HL-60 (cell line): Measurements from ENCODE around the gene FLNB.

Experiments
- DNase-seq, 2 experiments: peaks; one replicate each; pipeline ENCODE4 v3.0.0-alpha.2; 2010 to 2020; ENCODE audit warnings: low read depth in 1 of 2, low spot score in 1 of 2
- H3K27ac ChIP-seq: fragments of 250-450 bp; sonication (Bioruptor Pico); replicated peaks from 2 replicates; pipeline ENCODE4 v1.5.1; 2020; ENCODE audit warnings: mild to moderate bottlenecking, moderate library complexity
- H3K27me3 ChIP-seq: fragments of 250-450 bp; sonication (Bioruptor Pico); 2 replicates; pipeline ENCODE4 v1.5.1; 2021; ENCODE audit warnings: mild to moderate bottlenecking, moderate library complexity; ENCODE audit not compliant: insufficient read depth, poor library complexity, severe bottlenecking
- H3K4me3 ChIP-seq: replicated peaks from 2 replicates; pipeline ENCODE4 v1.5.1; 2011; ENCODE audit warnings: mild to moderate bottlenecking, control low read depth, low read length; ENCODE audit not compliant: insufficient read depth
- GABPA ChIP-seq: IDR thresholded peaks from 2 replicates; pipeline ENCODE4 v1.6.1; 2012; ENCODE audit warnings: low read depth
- POLR2AphosphoS5 ChIP-seq: IDR thresholded peaks from 2 replicates; pipeline ENCODE4 v1.6.1; 2012; ENCODE audit warnings: low read depth
- SPI1 ChIP-seq: IDR thresholded peaks from 2 replicates; pipeline ENCODE4 v1.6.1; 2012; ENCODE audit warnings: low read depth, mild to moderate bottlenecking, borderline replicate concordance
- TF ChIP-seq, protein P1 (sequence below): IDR thresholded peaks from 2 replicates; pipeline ENCODE4 v1.6.1; 2012; ENCODE audit warnings: low read depth; ENCODE audit not compliant: insufficient replicate concordance
- TF ChIP-seq, protein P2 (sequence below): IDR thresholded peaks from one replicate; pipeline ENCODE4 v1.5.1; 2011; ENCODE audit warnings: low read length, control low read depth, inconsistent platforms; ENCODE audit not compliant: insufficient read depth

FLNB gene

DNA sequence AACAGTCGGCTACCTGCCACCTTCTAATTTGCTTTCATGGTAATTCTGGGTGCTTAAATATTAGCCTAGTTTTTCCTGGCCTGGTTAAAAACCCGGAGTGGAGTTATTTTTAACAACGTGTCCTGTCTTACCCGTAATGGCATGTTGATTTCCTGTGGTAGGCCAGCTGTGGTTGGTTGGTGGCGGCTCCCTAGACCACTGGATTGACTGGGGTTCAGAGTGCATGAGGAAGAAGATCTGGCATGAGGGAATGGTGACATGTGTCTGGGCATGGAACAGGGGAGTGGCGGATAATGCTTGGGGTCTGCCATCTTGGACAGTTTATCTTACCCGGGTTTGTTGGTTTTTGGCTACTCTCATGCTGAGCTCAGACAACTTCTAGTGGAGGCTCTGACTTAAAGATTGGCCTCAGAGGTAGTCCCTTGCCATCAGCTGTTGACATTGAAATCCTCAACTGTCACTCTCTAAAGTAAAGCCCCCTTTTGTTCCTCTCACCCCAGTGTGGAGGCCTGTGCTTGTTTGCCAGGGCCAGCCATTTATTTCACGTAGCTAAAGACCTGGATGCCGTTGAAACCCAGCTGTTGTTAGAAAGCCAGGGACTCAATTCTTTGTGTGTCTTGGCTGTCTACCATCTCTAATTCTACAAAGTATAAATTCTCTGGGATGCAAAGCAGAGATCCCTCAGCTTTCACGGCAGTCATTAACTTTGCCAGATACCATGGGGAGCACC, 121.0 kb downstream of the FLNB start:
- DNase-seq, result no peak
- TF ChIP-seq, protein P1, sequence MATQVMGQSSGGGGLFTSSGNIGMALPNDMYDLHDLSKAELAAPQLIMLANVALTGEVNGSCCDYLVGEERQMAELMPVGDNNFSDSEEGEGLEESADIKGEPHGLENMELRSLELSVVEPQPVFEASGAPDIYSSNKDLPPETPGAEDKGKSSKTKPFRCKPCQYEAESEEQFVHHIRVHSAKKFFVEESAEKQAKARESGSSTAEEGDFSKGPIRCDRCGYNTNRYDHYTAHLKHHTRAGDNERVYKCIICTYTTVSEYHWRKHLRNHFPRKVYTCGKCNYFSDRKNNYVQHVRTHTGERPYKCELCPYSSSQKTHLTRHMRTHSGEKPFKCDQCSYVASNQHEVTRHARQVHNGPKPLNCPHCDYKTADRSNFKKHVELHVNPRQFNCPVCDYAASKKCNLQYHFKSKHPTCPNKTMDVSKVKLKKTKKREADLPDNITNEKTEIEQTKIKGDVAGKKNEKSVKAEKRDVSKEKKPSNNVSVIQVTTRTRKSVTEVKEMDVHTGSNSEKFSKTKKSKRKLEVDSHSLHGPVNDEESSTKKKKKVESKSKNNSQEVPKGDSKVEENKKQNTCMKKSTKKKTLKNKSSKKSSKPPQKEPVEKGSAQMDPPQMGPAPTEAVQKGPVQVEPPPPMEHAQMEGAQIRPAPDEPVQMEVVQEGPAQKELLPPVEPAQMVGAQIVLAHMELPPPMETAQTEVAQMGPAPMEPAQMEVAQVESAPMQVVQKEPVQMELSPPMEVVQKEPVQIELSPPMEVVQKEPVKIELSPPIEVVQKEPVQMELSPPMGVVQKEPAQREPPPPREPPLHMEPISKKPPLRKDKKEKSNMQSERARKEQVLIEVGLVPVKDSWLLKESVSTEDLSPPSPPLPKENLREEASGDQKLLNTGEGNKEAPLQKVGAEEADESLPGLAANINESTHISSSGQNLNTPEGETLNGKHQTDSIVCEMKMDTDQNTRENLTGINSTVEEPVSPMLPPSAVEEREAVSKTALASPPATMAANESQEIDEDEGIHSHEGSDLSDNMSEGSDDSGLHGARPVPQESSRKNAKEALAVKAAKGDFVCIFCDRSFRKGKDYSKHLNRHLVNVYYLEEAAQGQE, result no peak
- TF ChIP-seq, protein P2, sequence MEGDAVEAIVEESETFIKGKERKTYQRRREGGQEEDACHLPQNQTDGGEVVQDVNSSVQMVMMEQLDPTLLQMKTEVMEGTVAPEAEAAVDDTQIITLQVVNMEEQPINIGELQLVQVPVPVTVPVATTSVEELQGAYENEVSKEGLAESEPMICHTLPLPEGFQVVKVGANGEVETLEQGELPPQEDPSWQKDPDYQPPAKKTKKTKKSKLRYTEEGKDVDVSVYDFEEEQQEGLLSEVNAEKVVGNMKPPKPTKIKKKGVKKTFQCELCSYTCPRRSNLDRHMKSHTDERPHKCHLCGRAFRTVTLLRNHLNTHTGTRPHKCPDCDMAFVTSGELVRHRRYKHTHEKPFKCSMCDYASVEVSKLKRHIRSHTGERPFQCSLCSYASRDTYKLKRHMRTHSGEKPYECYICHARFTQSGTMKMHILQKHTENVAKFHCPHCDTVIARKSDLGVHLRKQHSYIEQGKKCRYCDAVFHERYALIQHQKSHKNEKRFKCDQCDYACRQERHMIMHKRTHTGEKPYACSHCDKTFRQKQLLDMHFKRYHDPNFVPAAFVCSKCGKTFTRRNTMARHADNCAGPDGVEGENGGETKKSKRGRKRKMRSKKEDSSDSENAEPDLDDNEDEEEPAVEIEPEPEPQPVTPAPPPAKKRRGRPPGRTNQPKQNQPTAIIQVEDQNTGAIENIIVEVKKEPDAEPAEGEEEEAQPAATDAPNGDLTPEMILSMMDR, result no peak
- TF ChIP-seq SPI1, result no peak
- no peak for TF ChIP-seq POLR2AphosphoS5
- TF ChIP-seq GABPA, result no peak
- Histone ChIP-seq H3K27me3 (no peaks in the 10 kb centered on the region), H3K27ac (no peak overlapping the region), H3K4me3 (no peak overlapping the region)

DNA sequence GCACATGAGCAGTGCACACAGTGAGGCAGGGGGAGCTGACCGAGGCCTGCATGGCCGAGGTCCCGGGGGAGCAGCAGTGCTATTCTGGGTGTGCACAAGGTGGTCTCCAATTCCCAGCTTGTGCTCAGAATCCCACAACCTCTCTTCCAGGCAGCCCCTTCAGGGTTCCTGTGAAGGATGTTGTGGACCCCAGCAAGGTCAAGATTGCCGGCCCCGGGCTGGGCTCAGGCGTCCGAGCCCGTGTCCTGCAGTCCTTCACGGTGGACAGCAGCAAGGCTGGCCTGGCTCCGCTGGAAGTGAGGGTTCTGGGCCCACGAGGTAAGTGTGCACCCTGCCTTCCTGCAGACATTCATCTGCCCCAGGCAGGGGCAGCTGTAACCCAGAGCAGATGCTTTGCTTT, 122.4 kb downstream of the FLNB start:
- no peaks in the 10 kb centered on the region for H3K27me3 ChIP-seq
- no peak for DNase-seq
- no peak for TF ChIP-seq SPI1
- TF ChIP-seq, protein P1, result no peak
- TF ChIP-seq POLR2AphosphoS5, result no peak
- TF ChIP-seq, protein P2, result no peak
- no peak for TF ChIP-seq GABPA
- no peak overlapping the region for H3K27ac ChIP-seq
- no peak overlapping the region for H3K4me3 ChIP-seq

DNA sequence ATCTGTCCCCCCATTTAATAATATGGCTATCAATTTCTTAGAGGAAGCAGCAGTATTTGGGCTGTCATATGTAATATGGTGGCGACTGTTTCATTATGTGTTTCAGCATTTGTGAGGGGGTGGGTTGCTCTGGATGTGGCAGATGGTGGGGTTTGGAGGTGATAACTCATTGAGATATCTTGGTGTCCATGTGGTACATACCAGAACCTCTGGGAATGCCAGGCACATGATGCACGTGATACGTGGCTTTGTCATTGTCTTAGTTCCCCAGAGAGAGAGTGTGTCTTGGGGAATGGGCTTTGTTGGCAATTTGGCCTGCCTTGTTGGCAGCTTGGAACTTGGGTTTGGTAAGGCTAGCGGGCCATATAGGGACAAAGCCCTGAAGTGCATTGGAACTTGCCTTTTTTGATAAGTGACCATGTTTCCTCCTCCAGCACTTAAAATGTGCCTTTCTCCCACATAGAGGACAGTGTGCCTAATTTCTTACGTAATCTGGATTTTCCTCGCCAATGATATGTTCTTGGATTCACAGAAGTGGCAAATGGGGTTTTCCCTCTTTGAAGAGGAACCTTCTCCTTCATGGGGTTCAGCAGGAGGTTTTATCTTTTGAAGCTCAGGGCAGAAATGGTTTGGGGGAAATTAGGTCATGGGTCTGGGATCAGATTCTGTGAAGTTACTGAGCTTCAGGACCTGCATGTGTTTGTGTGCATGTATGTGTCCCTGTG, 123.0 kb downstream of the FLNB start:
- Histone ChIP-seq H3K27ac (no peak overlapping the region), H3K27me3 (no peaks in the 10 kb centered on the region), H3K4me3 (no peak overlapping the region)
- DNase-seq, result no peak
- TF ChIP-seq POLR2AphosphoS5 (no peak), SPI1 (no peak)

DNA sequence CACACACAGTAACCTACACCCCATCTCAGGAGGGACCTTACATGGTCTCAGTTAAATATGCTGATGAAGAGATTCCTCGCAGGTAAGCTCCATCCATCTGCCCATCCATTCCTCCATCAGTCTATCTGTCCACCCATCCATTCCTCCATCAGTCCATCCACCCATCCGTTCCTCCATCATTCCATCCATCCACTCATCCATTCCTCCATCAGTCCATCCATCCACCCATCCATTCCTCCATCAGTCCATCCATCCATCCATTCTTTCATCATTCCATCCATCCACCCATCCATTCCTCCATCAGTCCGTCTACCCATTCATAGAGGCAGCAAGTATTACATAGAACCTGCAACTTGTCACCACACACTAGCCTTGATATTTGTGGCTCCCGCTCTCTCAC, 124.6 kb downstream of the FLNB start:
- no peak for DNase-seq
- TF ChIP-seq GABPA (no peak), POLR2AphosphoS5 (no peak), SPI1 (no peak)
- TF ChIP-seq, protein P2, result no peak
- TF ChIP-seq, protein P1, result no peak
- no peak overlapping the region for H3K4me3 ChIP-seq

More for the DNA sequence above, 124.6 kb downstream of the FLNB start:
- Histone ChIP-seq H3K27ac (no peak overlapping the region), H3K27me3 (no peaks in the 10 kb centered on the region)
